SJSA1 (cell line): ENCODE measurements around the gene MGME1. TPM values are rescaled to one million over a fixed set of nuclear protein-coding genes. Genes with fewer than 3 reads are reported as not detected.

ENCODE experiments used
- DNase-seq, 2 experiments: peaks; one replicate each; pipeline ENCODE4 v3.0.0-alpha.2; 2015 to 2020; ENCODE audit warnings: low spot score in 2 of 2, low read depth in 1 of 2
- H3K27ac ChIP-seq: fragments of 250-450 bp; sonication (Bioruptor Pico); 2 replicates; pipeline ENCODE4 v1.5.1; 2020; ENCODE audit warnings: mild to moderate bottlenecking, moderate library complexity
- H3K27me3 ChIP-seq: fragments of 250-450 bp; sonication (Bioruptor Pico); replicated peaks from 2 replicates; pipeline ENCODE4 v1.5.1; 2020; ENCODE audit warnings: mild to moderate bottlenecking, moderate library complexity
- H3K36me3 ChIP-seq: fragments of 250-450 bp; sonication (Bioruptor Pico); 2 replicates; pipeline ENCODE4 v1.5.1; 2020; ENCODE audit warnings: mild to moderate bottlenecking
- H3K4me1 ChIP-seq: fragments of 250-450 bp; sonication (Bioruptor Pico); replicated peaks from 2 replicates; pipeline ENCODE4 v1.6.1; 2021; ENCODE audit warnings: mild to moderate bottlenecking
- H3K4me3 ChIP-seq: fragments of 250-450 bp; sonication (Bioruptor Pico); 2 replicates; pipeline ENCODE4 v1.5.1; 2020; ENCODE audit warnings: mild to moderate bottlenecking
- H3K9me3 ChIP-seq: fragments of 250-450 bp; sonication (Bioruptor Pico); replicated peaks from 2 replicates; pipeline ENCODE4 v1.5.1; 2020; ENCODE audit warnings: mild to moderate bottlenecking
- total RNA-seq: library from RNA; depleted of rRNA; stranded (reverse); fragments of >200 nt; shearing (Covaris generic); gene quantifications from 2 replicates; pipeline ENCODE4 v1.2.3, GENCODE V29; 2014

MGME1 gene
- total RNA-seq, 1 experiment from 2014 or later: 20.6 TPM

GRCh38 chr20:17946572-17947473 lies 22.0 kb upstream of the MGME1 start:
- no peaks in the 10 kb centered on the region for H3K27me3 ChIP-seq
- H3K27ac ChIP-seq: no peak overlapping the region
- H3K4me1 ChIP-seq: no peaks in the 10 kb centered on the region
- H3K36me3 ChIP-seq: peaks cover 100% of the 10 kb centered on the region
- H3K9me3 ChIP-seq: no peaks in the 10 kb centered on the region
- no peak for DNase-seq
- no peak overlapping the region for H3K4me3 ChIP-seq

GRCh38 chr20:17947474-17947815 lies 21.4 kb upstream of the MGME1 start:
- no peaks in the 10 kb centered on the region for H3K4me1 ChIP-seq
- H3K9me3 ChIP-seq: no peaks in the 10 kb centered on the region
- DNase-seq: no peak
- no peak overlapping the region for H3K27ac ChIP-seq
- H3K36me3 ChIP-seq: peaks cover 100% of the 10 kb centered on the region
- H3K27me3 ChIP-seq: no peaks in the 10 kb centered on the region
- H3K4me3 ChIP-seq: no peak overlapping the region

- Histone ChIP-seq H3K4me3 (no peak overlapping the region), H3K27ac (no peak overlapping the region), H3K9me3 (no peaks in the 10 kb centered on the region), H3K4me1 (no peaks in the 10 kb centered on the region), H3K36me3 (peaks cover 100% of the 10 kb centered on the region), H3K27me3 (no peaks in the 10 kb centered on the region)
- no peak for DNase-seq
Measured at GRCh38 chr20:17948442-17948841, 20.4 kb upstream of the MGME1 start.

DNA sequence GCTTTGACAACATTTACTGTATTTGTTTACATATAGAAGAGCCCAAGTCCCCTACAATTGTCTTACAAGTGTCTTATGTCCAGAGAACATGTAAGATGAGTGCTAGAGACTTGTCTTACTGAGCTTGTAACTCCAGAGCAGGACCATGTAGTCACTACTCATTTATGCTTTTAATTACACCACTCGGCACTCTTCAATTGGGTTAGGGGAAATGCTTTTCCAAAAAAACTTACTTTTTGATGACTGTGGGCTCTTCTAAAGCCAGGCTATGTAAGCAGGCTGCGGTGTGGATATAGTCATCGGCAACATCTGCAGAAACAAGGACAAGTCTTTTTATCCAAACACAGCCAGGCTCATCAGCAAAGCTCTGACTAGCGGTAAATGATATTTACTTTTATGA lies 18.9 kb upstream of the MGME1 start:
- no peak overlapping the region for H3K4me3 ChIP-seq
- H3K27me3 ChIP-seq: no peaks in the 10 kb centered on the region
- no peaks in the 10 kb centered on the region for H3K4me1 ChIP-seq
- no peaks in the 10 kb centered on the region for H3K9me3 ChIP-seq
- no peak overlapping the region for H3K27ac ChIP-seq
- DNase-seq: no peak
- peaks cover 100% of the 10 kb centered on the region for H3K36me3 ChIP-seq

GRCh38 chr20:17950670-17951069 lies 18.1 kb upstream of the MGME1 start:
- no peak for DNase-seq
- no peak overlapping the region for H3K4me3 ChIP-seq
- H3K27me3 ChIP-seq: no peaks in the 10 kb centered on the region
- H3K4me1 ChIP-seq: no peaks in the 10 kb centered on the region
- no peak overlapping the region for H3K27ac ChIP-seq
- H3K36me3 ChIP-seq: peaks cover 100% of the 10 kb centered on the region
- H3K9me3 ChIP-seq: no peaks in the 10 kb centered on the region

- DNase-seq: no peak
- H3K36me3 ChIP-seq: peaks cover 100% of the 10 kb centered on the region
- no peaks in the 10 kb centered on the region for H3K27me3 ChIP-seq
- H3K4me1 ChIP-seq: no peaks in the 10 kb centered on the region
- H3K27ac ChIP-seq: no peak overlapping the region
- H3K4me3 ChIP-seq: no peak overlapping the region
- H3K9me3 ChIP-seq: no peaks in the 10 kb centered on the region
Measured at GRCh38 chr20:17951323-17951722, 17.5 kb upstream of the MGME1 start.

- DNase-seq: no peak
- Histone ChIP-seq H3K27me3 (no peaks in the 10 kb centered on the region), H3K36me3 (peaks cover 91% of the 10 kb centered on the region)
Measured at GRCh38 chr20:17952692-17953684, 15.8 kb upstream of the MGME1 start.

DNA sequence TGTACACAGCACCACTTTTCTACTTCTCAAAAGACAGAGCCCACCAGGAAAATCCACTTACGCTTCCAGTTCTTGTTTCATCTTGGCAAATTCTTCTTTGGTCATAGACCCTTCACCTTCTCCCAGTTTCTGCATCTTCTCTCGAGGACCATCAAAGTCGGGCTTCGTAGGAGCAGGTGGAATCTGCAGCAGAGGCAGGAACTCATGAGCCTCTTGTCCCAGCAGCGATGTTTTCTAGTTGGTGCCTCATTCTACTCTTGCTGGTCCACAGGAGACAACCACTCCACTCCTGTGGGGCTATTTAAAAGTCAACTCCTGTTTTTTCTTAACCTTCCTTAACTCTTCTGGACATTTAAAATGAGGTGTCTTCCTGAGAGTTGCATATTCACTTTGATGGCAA lies 14.9 kb upstream of the MGME1 start:
- Histone ChIP-seq H3K27ac (no peak overlapping the region), H3K4me1 (peaks cover 21% of the 10 kb centered on the region), H3K36me3 (peaks cover 82% of the 10 kb centered on the region), H3K27me3 (no peaks in the 10 kb centered on the region), H3K9me3 (no peaks in the 10 kb centered on the region), H3K4me3 (no peak overlapping the region)
- DNase-seq: no peak

More at GRCh38 chr20:17952692-17953684, 15.8 kb upstream of the MGME1 start:
- Histone ChIP-seq H3K4me3 (no peak overlapping the region), H3K9me3 (no peaks in the 10 kb centered on the region), H3K27ac (no peak overlapping the region), H3K4me1 (peaks cover 11% of the 10 kb centered on the region)

DNA sequence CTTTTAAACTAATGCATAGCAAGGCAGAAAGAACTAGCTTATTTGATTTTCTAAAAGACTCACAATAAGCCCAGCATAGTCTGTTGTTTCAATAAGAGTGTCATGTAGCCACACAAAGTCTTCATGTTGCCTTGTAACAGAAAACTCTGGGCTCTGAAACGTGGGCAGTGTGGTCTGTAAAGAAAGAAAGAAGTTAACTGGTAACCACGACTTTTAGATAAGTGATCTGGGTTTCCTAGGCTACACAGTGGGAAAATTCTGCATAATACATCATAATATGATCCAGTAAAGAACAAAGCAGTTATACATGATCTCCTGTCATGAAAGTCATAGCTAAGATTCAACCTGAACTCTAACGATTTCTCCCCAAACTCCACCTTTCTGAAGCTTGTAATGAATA lies 13.5 kb upstream of the MGME1 start:
- Histone ChIP-seq H3K9me3 (no peaks in the 10 kb centered on the region), H3K27ac (no peak overlapping the region), H3K36me3 (peaks cover 72% of the 10 kb centered on the region), H3K27me3 (no peaks in the 10 kb centered on the region), H3K4me1 (peaks cover 35% of the 10 kb centered on the region), H3K4me3 (no peak overlapping the region)
- DNase-seq: no peak

GRCh38 chr20:17956099-17956685 lies 12.6 kb upstream of the MGME1 start:
- peaks cover 69% of the 10 kb centered on the region for H3K36me3 ChIP-seq
- no peak for DNase-seq
- no peak overlapping the region for H3K4me3 ChIP-seq
- H3K4me1 ChIP-seq: peaks cover 40% of the 10 kb centered on the region
- H3K9me3 ChIP-seq: no peaks in the 10 kb centered on the region
- H3K27ac ChIP-seq: no peak overlapping the region
- H3K27me3 ChIP-seq: no peaks in the 10 kb centered on the region

DNA sequence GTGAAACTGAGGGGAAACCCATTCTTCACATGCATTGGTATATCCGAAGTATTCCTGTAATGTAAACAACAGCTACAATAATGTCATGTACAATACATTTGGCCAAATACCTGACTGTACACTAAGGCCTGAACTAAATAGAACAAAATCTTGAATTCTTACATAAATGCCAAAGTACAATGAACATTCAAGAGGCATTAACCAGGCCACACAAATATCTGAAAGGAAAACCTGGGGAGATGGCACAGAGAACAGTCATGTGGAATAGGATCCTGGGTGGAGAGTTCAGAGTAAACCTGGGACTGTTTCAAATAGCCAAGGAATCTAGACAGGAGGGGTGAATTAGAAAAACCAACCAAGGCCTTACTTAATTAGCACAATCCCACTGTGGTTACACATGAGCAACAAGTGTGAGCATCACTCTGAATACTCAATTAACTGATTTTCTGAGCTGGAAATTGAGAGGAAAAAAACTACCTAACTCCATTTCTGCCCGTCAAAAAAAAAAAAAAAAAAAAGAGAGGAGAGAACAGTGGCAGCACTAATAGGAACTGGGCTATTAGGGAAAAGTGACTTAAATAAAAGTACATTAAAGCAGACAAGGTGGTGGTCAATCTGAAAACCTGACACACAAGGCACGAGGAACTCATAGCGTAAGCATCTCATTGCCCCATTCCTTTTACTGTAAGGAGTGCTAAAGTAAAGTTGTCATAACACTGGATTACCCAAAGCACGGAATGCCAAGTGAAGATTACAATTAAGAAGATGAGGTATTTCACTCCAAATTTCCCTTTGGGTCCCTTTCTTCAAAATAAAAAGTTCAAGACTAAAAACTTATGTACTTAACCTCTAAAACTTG lies 11.1 kb upstream of the MGME1 start:
- H3K4me3 ChIP-seq: no peak overlapping the region
- H3K9me3 ChIP-seq: no peaks in the 10 kb centered on the region
- H3K27ac ChIP-seq: peak overlapping the region; percentile 32; the same call in 1 of the 2 replicates
- no peaks in the 10 kb centered on the region for H3K27me3 ChIP-seq
- peaks cover 64% of the 10 kb centered on the region for H3K36me3 ChIP-seq
- peak in 1 of 2 experiments; percentile 71 for DNase-seq
- H3K4me1 ChIP-seq: peaks cover 47% of the 10 kb centered on the region

- no peaks in the 10 kb centered on the region for H3K9me3 ChIP-seq
- peaks cover 64% of the 10 kb centered on the region for H3K36me3 ChIP-seq
- H3K27ac ChIP-seq: peak overlapping the region; percentile 32; the same call in 1 of the 2 replicates
- no peaks in the 10 kb centered on the region for H3K27me3 ChIP-seq
- DNase-seq: no peak
- H3K4me3 ChIP-seq: no peak overlapping the region
- H3K4me1 ChIP-seq: peaks cover 47% of the 10 kb centered on the region
Measured at GRCh38 chr20:17958373-17959256, 10.2 kb upstream of the MGME1 start.
